Neural progenitor cell (in vitro differentiated cells): ENCODE results near the gene ARSB.

Experiments used
- EZH2 ChIP-seq: fragments of 200-600 bp; sonication (generic); IDR thresholded peaks from 2 replicates; pipeline ENCODE4 v1.6.1; 2017; ENCODE audit warnings: antibody characterized with exemption, mild to moderate bottlenecking, moderate library complexity
- EZH2phosphoT487 ChIP-seq: fragments of 200-600 bp; sonication (generic); IDR thresholded peaks from 2 replicates; pipeline ENCODE4 v1.6.1; 2017; ENCODE audit warnings: antibody characterized with exemption
- TF ChIP-seq, protein P1 (sequence below): fragments of 200-600 bp; sonication (generic); IDR thresholded peaks from 2 replicates; pipeline ENCODE4 v1.5.1; 2017; ENCODE audit warnings: antibody characterized with exemption, mild to moderate bottlenecking

DNA sequence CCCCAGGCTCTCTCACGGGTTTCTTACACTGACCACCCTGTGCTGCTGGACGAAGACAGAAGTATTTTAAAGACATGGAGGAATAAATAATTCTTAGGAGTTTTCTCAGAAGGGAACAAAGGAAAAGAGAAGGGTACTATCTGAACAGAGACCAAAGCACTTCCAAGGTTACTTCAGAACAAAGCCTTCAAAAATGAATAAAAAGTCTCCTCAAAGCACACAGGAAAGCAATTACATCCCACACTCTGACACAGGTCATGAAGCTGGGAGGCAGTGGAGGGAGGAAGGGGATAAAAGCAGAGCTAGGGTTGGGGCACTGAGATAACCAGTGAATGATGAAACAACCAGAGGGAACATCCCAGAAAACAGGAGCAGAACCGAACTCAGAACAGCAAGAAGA lies 151.8 kb downstream of the ARSB start:
- TF ChIP-seq, protein P1, sequence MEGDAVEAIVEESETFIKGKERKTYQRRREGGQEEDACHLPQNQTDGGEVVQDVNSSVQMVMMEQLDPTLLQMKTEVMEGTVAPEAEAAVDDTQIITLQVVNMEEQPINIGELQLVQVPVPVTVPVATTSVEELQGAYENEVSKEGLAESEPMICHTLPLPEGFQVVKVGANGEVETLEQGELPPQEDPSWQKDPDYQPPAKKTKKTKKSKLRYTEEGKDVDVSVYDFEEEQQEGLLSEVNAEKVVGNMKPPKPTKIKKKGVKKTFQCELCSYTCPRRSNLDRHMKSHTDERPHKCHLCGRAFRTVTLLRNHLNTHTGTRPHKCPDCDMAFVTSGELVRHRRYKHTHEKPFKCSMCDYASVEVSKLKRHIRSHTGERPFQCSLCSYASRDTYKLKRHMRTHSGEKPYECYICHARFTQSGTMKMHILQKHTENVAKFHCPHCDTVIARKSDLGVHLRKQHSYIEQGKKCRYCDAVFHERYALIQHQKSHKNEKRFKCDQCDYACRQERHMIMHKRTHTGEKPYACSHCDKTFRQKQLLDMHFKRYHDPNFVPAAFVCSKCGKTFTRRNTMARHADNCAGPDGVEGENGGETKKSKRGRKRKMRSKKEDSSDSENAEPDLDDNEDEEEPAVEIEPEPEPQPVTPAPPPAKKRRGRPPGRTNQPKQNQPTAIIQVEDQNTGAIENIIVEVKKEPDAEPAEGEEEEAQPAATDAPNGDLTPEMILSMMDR, result no peak
- TF ChIP-seq EZH2phosphoT487 (no peak), EZH2 (no peak)
